ENCODE measurements around the gene COMMD7.

Gene COMMD7

GRCh38 chr20:32678948-32679347 is 64.3 kb downstream of the COMMD7 start:
- no peak overlapping the region for H3K4me3 ChIP-seq
- H3K9me3 ChIP-seq = no peaks in the 10 kb centered on the region
- no peak for TF ChIP-seq CTCF (IDR thresholded peaks at IDR 0.05)
- no peak for DNase-seq
- intact Hi-C loops (cut with DNase I; ENCODE audit: low total_unique reads) = loop anchor here (10.0 kb wide), 1 partner anchor 106 kb away; no protein-coding TSS in a partner anchor
- no peaks in the 10 kb centered on the region for H3K36me3 ChIP-seq
- peaks cover 0 to 6% (median 0%) of the 10 kb centered on the region in 4 donors for H3K4me1 ChIP-seq
- H3K27me3 ChIP-seq = no peaks in the 10 kb centered on the region
- no peak overlapping the region for H3K27ac ChIP-seq

- no peaks in the 10 kb centered on the region for H3K4me1 ChIP-seq
- H3K36me3 ChIP-seq = no peaks in the 10 kb centered on the region
- TF ChIP-seq CTCF (IDR thresholded peaks at IDR 0.05) = no peak
- intact Hi-C loops (cut with DNase I; ENCODE audit: low total_unique reads) = loop anchor here (10.0 kb wide), 1 partner anchor 109 kb away; no protein-coding TSS in a partner anchor
- DNase-seq = no peak
- no peaks in the 10 kb centered on the region for H3K9me3 ChIP-seq
- H3K4me3 ChIP-seq = no peak overlapping the region
- H3K27me3 ChIP-seq = no peaks in the 10 kb centered on the region
- H3K27ac ChIP-seq = no peak overlapping the region
Measured at GRCh38 chr20:32675223-32675975, 67.9 kb downstream of the COMMD7 start.

GRCh38 chr20:32674362-32674789 is 68.9 kb downstream of the COMMD7 start:
- no peaks in the 10 kb centered on the region for H3K9me3 ChIP-seq
- no peak for TF ChIP-seq CTCF (IDR thresholded peaks at IDR 0.05)
- no peak overlapping the region for H3K4me3 ChIP-seq
- H3K27me3 ChIP-seq = no peaks in the 10 kb centered on the region
- no peaks in the 10 kb centered on the region for H3K36me3 ChIP-seq
- no peaks in the 10 kb centered on the region for H3K4me1 ChIP-seq
- no peak overlapping the region for H3K27ac ChIP-seq
- DNase-seq = no peak
- intact Hi-C loops (cut with DNase I; ENCODE audit: low total_unique reads) = loop anchor here (10.0 kb wide), 1 partner anchor 110 kb away; no protein-coding TSS in a partner anchor

GRCh38 chr20:32672982-32673851 is 70.0 kb downstream of the COMMD7 start:
- Histone ChIP-seq H3K27ac (no peak overlapping the region), H3K4me3 (no peak overlapping the region), H3K36me3 (no peaks in the 10 kb centered on the region), H3K4me1 (no peaks in the 10 kb centered on the region), H3K27me3 (no peaks in the 10 kb centered on the region), H3K9me3 (no peaks in the 10 kb centered on the region)
- intact Hi-C loops (cut with DNase I; ENCODE audit: low total_unique reads) = loop anchor here (10.0 kb wide), 1 partner anchor 112 kb away; no protein-coding TSS in a partner anchor
- no peak for TF ChIP-seq CTCF (IDR thresholded peaks at IDR 0.05)
- no peak for DNase-seq

GRCh38 chr20:32672394-32672981 is 70.8 kb downstream of the COMMD7 start:
- intact Hi-C loops (cut with DNase I; ENCODE audit: low total_unique reads) = loop anchor here (10.0 kb wide), 1 partner anchor 112 kb away; no protein-coding TSS in a partner anchor
- DNase-seq = no peak
- H3K4me3 ChIP-seq = no peak overlapping the region

More at GRCh38 chr20:32672394-32672981, 70.8 kb downstream of the COMMD7 start:
- H3K36me3 ChIP-seq = no peaks in the 10 kb centered on the region
- H3K27ac ChIP-seq = no peak overlapping the region
- no peaks in the 10 kb centered on the region for H3K4me1 ChIP-seq
- H3K27me3 ChIP-seq = no peaks in the 10 kb centered on the region
- no peak for TF ChIP-seq CTCF (IDR thresholded peaks at IDR 0.05)
- H3K9me3 ChIP-seq = no peaks in the 10 kb centered on the region
